ENCODE results near the gene PRKAG3.
"Not testable (repeated sequence)": the region's sequence is repeated elsewhere in the genome, so short reads cannot be mapped to it uniquely, and the experiment has no call there.

The PRKAG3 gene

DNA sequence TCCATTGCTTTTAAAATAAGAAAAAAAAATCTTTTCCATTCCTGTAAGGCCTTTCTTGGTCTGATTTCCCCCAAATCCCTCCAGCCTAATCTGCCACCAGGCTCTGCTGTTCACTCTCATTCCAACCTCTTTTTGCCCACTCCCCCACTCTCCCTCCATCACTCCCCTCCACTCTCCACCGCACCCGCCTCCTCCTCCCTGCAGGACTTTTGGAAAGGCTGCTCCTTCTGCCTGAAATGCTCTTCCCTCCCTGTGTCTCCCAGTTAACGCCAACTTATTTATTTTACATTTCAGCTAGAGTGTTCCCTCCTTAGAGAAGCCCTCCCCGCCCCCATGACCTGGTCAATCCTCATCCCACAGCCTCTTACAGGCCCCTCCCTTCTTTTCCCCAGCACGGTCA lies 23.3 kb upstream of the PRKAG3 start:
- Histone ChIP-seq H3K4me2 (no peak overlapping the region), H4K20me1 (peaks cover 0 to 53% (median 29%) of the 10 kb centered on the region in 11 experiments; a peak in 16 of 22 replicates), H3K4me3 (no peak overlapping the region), H3K27ac (no peak overlapping the region), H3K9me3 (replicated peaks in 1 of 11) (peaks cover 0 to 5% (median 0%) of the 10 kb centered on the region in 11 experiments; a peak in 1 of 22 replicates), H3K4me1 (peaks cover under 1 to 8% (median 2%) of the 10 kb centered on the region in 10 experiments; a peak in 17 of 20 replicates), H3K27me3 (peaks cover 76 to 91% (median 83%) of the 10 kb centered on the region in 11 experiments), H3K9ac (no peak overlapping the region), H3K36me3 (no peaks in the 10 kb centered on the region)
- TF ChIP-seq Cebpa-rat (IDR thresholded peaks at IDR 0.05): no peak

DNA sequence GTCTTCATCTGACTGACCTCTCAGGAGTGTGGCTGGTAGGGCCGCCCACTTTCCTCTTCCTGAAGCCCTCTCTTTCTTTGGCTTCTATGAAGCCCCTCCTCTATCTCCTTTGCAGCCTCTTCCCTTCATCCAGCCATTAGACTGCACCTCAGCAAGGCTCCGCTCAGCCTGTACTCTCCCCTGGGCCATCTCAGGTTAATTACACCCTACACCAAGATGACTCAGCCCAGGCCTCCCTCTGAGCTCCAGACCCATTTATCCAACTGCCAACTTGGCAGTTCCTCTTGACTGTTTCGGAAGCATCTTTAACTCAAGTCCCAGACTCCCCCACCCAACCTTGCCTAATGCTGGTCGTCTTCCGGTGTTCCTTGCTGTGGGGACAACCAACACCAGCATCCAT lies 22.2 kb upstream of the PRKAG3 start:
- H4K20me1 ChIP-seq: peaks cover 0 to 44% (median 20%) of the 10 kb centered on the region in 11 experiments; a peak in 16 of 22 replicates
- H3K27ac ChIP-seq: no peak overlapping the region
- no peak overlapping the region for H3K9ac ChIP-seq
- H3K4me3 ChIP-seq: no peak overlapping the region
- peaks cover 0 to 5% (median 0%) of the 10 kb centered on the region in 11 experiments; a peak in 1 of 22 replicates for H3K9me3 ChIP-seq (replicated peaks in 1 of 11)
- no peaks in the 10 kb centered on the region for H3K36me3 ChIP-seq
- H3K4me1 ChIP-seq: peaks cover 0 to 6% (median 0%) of the 10 kb centered on the region in 10 experiments; a peak in 1 of 20 replicates
- H3K4me2 ChIP-seq: no peak overlapping the region
- TF ChIP-seq Cebpa-rat (IDR thresholded peaks at IDR 0.05): no peak
- H3K27me3 ChIP-seq: peaks cover 65 to 80% (median 72%) of the 10 kb centered on the region in 11 experiments

DNA sequence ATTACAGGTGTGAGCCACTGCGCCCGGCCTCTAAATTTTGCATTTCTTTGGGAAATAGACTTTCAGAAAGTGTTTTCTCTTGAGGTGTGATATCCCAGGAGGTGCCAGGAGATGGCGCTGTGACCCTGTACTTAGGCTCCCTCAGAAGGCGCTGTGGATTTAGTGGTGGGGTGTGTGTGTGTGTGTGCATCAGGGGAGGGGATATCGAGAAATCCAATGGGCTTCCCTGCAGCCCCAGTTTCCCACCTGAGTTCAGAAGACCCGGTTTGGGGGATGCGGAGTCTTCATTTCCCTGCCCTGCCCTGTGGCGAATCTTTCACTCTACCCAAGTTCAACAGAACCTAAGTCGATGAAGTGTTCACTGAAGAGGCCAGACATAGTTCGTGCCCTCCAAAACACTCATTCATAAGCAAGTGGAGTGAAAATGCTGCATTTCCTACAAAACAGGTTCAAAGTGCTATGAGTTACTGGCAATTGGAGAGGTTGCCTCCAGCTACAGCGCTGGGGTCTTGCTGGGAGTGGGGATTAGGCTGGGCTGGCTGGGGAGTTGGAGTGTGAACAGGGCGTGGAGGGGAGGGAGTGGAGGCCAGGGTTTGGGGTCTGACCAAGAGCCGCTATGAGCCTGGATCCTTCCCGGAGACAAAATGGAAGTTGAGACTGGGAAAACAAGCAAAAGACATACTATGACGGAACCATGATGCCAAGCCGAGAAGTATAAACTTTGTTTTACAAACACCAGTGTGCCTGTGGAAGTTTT lies 21.5 kb upstream of the PRKAG3 start:
- Histone ChIP-seq H4K20me1 (peaks cover 0 to 37% (median 13%) of the 10 kb centered on the region in 11 experiments; a peak in 15 of 22 replicates), H3K9ac (no peak overlapping the region), H3K4me3 (no peak overlapping the region), H3K9me3 (replicated peaks in 1 of 11) (peaks cover 0 to 5% (median 0%) of the 10 kb centered on the region in 11 experiments; a peak in 1 of 22 replicates), H3K4me1 (peaks cover 0 to 6% (median 0%) of the 10 kb centered on the region in 10 experiments; a peak in 1 of 20 replicates), H3K36me3 (no peaks in the 10 kb centered on the region), H3K27me3 (peaks cover 58 to 74% (median 65%) of the 10 kb centered on the region in 11 experiments), H3K4me2 (no peak overlapping the region), H3K27ac (no peak overlapping the region)
- TF ChIP-seq Cebpa-rat (IDR thresholded peaks at IDR 0.05): no peak

DNA sequence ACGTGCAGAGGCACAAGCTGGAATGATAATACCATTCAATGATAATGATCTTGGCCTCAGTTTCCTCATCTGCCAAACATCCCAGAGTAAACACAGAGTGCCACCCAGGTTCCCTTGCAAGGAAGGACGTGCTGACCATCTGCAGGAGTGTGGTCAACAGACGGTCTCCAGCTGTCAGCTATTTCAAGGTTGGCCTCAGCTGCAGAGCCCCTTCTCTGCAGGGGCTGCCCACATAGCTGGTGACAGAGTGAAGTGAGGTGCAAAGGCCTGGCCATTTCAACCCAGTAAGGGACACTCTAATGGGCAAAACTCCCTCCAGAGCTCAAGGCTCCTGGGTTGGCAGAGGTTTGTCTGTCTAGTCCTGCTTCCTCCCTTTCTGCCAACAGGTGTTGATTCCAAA lies 19.7 kb upstream of the PRKAG3 start:
- Histone ChIP-seq H3K4me1 (peaks cover 0 to 5% (median 0%) of the 10 kb centered on the region in 10 experiments; a peak in 2 of 20 replicates), H3K27me3 (peaks cover 40 to 56% (median 47%) of the 10 kb centered on the region in 11 experiments), H3K27ac (no peak overlapping the region), H3K9me3 (replicated peaks in 1 of 11) (peaks cover 0 to 5% (median 0%) of the 10 kb centered on the region in 11 experiments; a peak in 1 of 22 replicates), H3K4me2 (no peak overlapping the region), H3K9ac (no peak overlapping the region), H4K20me1 (peaks cover 0 to 24% (median 7%) of the 10 kb centered on the region in 11 experiments; a peak in 11 of 22 replicates), H3K4me3 (no peak overlapping the region), H3K36me3 (no peaks in the 10 kb centered on the region)
- no peak for TF ChIP-seq Cebpa-rat (IDR thresholded peaks at IDR 0.05)

DNA sequence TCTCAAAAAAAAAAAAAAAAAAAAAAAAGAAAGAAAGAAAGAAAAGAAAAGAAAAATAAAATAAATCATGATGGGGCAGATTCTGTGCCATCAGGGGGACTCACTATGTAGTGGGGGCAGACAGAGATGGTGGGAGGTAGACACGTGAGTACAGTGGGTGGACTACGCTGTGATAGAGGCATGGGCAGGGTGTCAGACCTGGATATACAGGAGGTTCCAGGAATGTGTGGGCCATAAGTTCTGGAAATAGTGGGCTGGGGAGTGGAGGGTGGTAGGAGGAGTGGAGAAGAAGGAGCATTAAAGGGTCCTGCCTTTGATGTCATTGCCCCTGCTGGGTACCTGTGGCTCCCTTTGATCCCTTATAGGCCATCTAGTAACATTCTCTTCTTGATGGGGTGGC lies 19.2 kb upstream of the PRKAG3 start:
- H4K20me1 ChIP-seq: peaks cover 0 to 19% (median 7%) of the 10 kb centered on the region in 11 experiments; a peak in 10 of 22 replicates
- H3K4me1 ChIP-seq: peaks cover 0 to 5% (median 0%) of the 10 kb centered on the region in 10 experiments; a peak in 2 of 20 replicates
- no peak overlapping the region for H3K4me3 ChIP-seq
- H3K9ac ChIP-seq: no peak overlapping the region
- no peak overlapping the region for H3K27ac ChIP-seq
- peaks cover 35 to 51% (median 42%) of the 10 kb centered on the region in 11 experiments for H3K27me3 ChIP-seq
- H3K4me2 ChIP-seq: no peak overlapping the region
- no peak for TF ChIP-seq Cebpa-rat (IDR thresholded peaks at IDR 0.05)
- H3K9me3 ChIP-seq (replicated peaks in 1 of 11): peaks cover 0 to 5% (median 2%) of the 10 kb centered on the region in 11 experiments; a peak in 11 of 22 replicates
- H3K36me3 ChIP-seq: no peaks in the 10 kb centered on the region

DNA sequence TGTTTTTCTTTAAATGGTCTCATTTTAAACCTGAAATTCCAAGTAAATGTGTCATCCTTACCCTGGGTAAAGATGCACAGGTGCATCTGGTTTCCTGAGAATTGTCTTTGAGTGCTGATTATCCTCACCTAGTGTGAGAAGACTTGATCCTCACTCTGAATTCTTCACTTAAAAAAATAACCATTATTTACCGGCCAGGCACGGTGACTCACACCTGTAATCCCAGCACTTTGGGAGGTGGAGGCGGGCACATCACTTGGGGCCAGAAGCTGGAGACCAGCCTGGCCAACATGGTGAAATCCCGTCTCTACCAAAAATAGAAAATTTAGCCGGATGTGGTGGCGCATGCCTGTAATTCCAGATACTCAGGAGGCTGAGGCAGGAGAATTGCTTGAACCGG lies 18.1 kb upstream of the PRKAG3 start:
- H3K4me1 ChIP-seq: peaks cover 0 to 5% (median 0%) of the 10 kb centered on the region in 10 experiments; a peak in 2 of 20 replicates
- no peak overlapping the region for H3K27ac ChIP-seq
- peaks cover 2 to 14% (median 12%) of the 10 kb centered on the region in 11 experiments; a peak in 16 of 22 replicates for H3K9me3 ChIP-seq (replicated peaks in 1 of 11)
- H4K20me1 ChIP-seq: peaks cover 0 to 9% (median 0%) of the 10 kb centered on the region in 11 experiments; a peak in 5 of 22 replicates
- H3K4me2 ChIP-seq: no peak overlapping the region
- H3K36me3 ChIP-seq: no peaks in the 10 kb centered on the region
- H3K27me3 ChIP-seq: peaks cover 25 to 40% (median 31%) of the 10 kb centered on the region in 11 experiments
- no peak for TF ChIP-seq Cebpa-rat (IDR thresholded peaks at IDR 0.05)
- no peak overlapping the region for H3K4me3 ChIP-seq
- H3K9ac ChIP-seq: no peak overlapping the region

DNA sequence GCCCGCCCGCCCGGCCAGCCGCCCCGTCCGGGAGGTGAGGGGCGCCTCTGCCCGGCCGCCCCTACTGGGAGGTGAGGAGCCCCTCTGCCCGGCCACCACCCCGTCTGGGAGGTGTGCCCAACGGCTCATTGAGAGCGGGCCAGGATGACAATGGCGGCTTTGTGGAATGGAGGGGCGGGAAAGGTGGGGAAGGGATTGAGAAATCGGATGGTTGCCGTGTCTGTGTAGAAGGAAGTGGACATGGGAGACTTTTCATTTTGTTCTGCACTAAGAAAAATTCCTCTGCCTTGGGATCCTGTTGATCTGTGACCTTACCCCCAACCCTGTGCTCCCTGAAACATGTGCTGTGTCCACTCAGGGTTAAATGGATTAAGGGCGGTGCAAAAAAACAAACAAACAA lies 15.4 kb upstream of the PRKAG3 start:
- peaks cover 0 to 12% (median 4%) of the 10 kb centered on the region in 11 experiments; a peak in 8 of 22 replicates for H3K27me3 ChIP-seq
- not testable (repeated sequence) for H4K20me1 ChIP-seq, H3K4me3 ChIP-seq, H3K4me1 ChIP-seq, H3K36me3 ChIP-seq, H3K9ac ChIP-seq, H3K4me2 ChIP-seq, H3K27ac ChIP-seq
- H3K9me3 ChIP-seq (replicated peaks in 1 of 11): peaks cover 13 to 35% (median 22%) of the 10 kb centered on the region in 11 experiments; a peak in 17 of 22 replicates

DNA sequence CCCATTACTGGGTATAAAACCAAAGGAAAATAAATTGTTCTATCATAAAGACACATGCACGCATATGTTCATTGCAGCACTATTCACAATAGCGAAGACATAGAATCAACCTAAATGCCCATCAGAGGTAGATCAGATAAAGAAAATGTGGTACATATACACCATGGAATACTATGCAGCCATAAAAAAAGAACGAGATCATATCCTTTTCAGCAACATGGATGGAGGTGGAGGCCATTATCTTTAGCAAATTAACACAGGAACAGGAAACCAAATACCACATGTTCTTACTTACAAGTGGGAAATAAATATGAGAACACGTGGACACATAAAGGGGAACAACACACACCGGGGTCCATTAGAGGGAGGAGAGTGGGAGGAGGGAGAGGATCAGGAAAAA lies 12.7 kb upstream of the PRKAG3 start:
- Histone ChIP-seq H3K4me1 (peaks cover 0 to 12% (median 0%) of the 10 kb centered on the region in 10 experiments; a peak in 4 of 20 replicates), H3K9me3 (replicated peaks in 1 of 11) (peaks cover 19 to 35% (median 23%) of the 10 kb centered on the region in 11 experiments; a peak in 17 of 22 replicates)
- not testable (repeated sequence) for H3K27me3 ChIP-seq, H4K20me1 ChIP-seq, H3K9ac ChIP-seq, H3K36me3 ChIP-seq, H3K4me2 ChIP-seq, H3K27ac ChIP-seq, H3K4me3 ChIP-seq

DNA sequence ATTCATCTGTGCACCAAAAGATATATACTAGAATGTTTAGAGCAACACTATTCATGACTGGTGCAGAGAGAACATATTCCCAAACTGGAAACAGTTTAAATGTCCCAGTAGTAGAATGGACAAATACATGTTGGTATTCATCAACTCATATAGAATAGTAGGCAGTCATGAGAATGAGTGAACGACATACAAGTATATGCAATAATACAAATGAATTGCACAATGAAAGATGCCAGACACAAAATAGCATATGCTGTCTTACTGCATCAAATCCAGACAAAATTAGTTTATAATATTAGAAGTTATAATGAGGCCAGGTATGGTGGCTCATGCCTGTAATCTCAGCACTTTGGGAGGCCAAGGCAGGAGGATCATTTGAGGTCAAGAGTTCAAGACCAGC lies 8.3 kb upstream of the PRKAG3 start:
- Histone ChIP-seq H3K9me3 (replicated peaks in 1 of 11) (peaks cover 19 to 34% (median 24%) of the 10 kb centered on the region in 11 experiments), H3K9ac (no peak overlapping the region), H3K4me2 (peak overlapping the region in 2 of 11 experiments; percentile 56 to 74; a peak in 3 of 22 replicates), H3K27me3 (peaks cover 0 to 7% (median 0%) of the 10 kb centered on the region in 11 experiments; a peak in 3 of 22 replicates), H4K20me1 (no peaks in the 10 kb centered on the region), H3K4me1 (peaks cover 0 to 15% (median 0%) of the 10 kb centered on the region in 10 experiments; a peak in 4 of 20 replicates), H3K4me3 (no peak overlapping the region), H3K27ac (no peak overlapping the region), H3K36me3 (no peaks in the 10 kb centered on the region)
- TF ChIP-seq Cebpa-rat (IDR thresholded peaks at IDR 0.05): no peak

All from BLaER1 treated with 17β-estradiol and CSF1 and Interleukin-3, amounts not matched to agents 10 nM and 100 nM (cell line).